Measurements from ENCODE around the gene MRPL11. TPM values are rescaled to one million over a fixed set of nuclear protein-coding genes. Genes with fewer than 3 reads are reported as not detected.

MRPL11 gene
- total and polyA plus RNA-seq, 2 of the 13 experiments (the other 11 are each of a cell fraction or from before 2014, with no cell fraction given) = 72.9 to 176 TPM

- WGBS (ENCODE audit: low lambda C conversion rate) = 47% methylated on average over 12 of the region's 30 CpGs
Measured at GRCh38 chr11:66419825-66420224, 18.8 kb downstream of the MRPL11 start.

More at GRCh38 chr11:66419825-66420224, 18.8 kb downstream of the MRPL11 start:
- FAIRE-seq (no peak), DNase-seq (ENCODE audit: low spot score) (no peak), ATAC-seq (no peak)
- Histone ChIP-seq H3K4me2 (ENCODE audit: low read depth, low read length) (no peak overlapping the region), H3K27me3 (ENCODE audit: control insufficient read depth in 1 of 2, insufficient read depth in 2 of 2, low read length in 2 of 2) (peaks cover 0 to 8% of the 10 kb centered on the region in 2 experiments; a peak in 1 of 5 replicates), H3K79me2 (ENCODE audit: insufficient read depth, low read length) (no peaks in the 10 kb centered on the region), H4K20me1 (ENCODE audit: insufficient read depth, low read length) (peaks cover 17% of the 10 kb centered on the region; the same call in 1 of the 2 replicates), H3K9me3 (ENCODE audit: low read length) (no peaks in the 10 kb centered on the region), H3K4me1 (ENCODE audit: insufficient read depth, low read length) (no peaks in the 10 kb centered on the region), H3K9ac (ENCODE audit: insufficient read depth, low read depth, low read length) (no peak overlapping the region), H3K36me3 (replicated peaks in 1 of 2; ENCODE audit: control insufficient read depth in 1 of 2, insufficient read depth in 2 of 2, low read length in 2 of 2) (no peaks in the 10 kb centered on the region), H2AFZ (ENCODE audit: low read length) (no peak overlapping the region), H3K27ac (ENCODE audit: extremely low read length, insufficient read depth, low read length) (no peak overlapping the region), H3K4me3 (replicated peaks in 1 of 3; ENCODE audit: insufficient read depth in 1 of 3, low read depth in 2 of 3, low read length in 3 of 3) (no peak overlapping the region)
- ChIA-PET CTCF (ENCODE audit: low intra/inter-chr PET ratio, low total read pairs) (no interaction called here), POLR2A (no interaction called here)
- no TSS peak for BruUV-seq (replicated peaks)
- in situ Hi-C loops (cut with HindIII; ENCODE audit: extremely low pct_ligation_motif_present, low pct_unique_long_range_greater_than_20kb) (loop anchor here (25.0 kb wide), 1 partner anchor 417 kb away; the partner anchor contains the start of gene RCE1), intact Hi-C loops (cut with micrococcal nuclease; ENCODE audit: unreplicated experiment) (no loop called here)
- TF ChIP-seq ZNF639 (CRISPR knock-in tag; conservative IDR thresholded peaks at IDR 0.05) (no peak), ZKSCAN1 (IDR thresholded peaks at IDR 0.05; ENCODE audit: low read length) (no peak), FOXK2 (IDR thresholded peaks at IDR 0.05) (no peak), BCLAF1 (IDR thresholded peaks at IDR 0.05) (no peak), ZBTB4 (CRISPR knock-in tag; IDR thresholded peaks at IDR 0.05; ENCODE audit: borderline replicate concordance) (no peak), ZNF605 (CRISPR knock-in tag; IDR thresholded peaks at IDR 0.05) (no peak), ZNF746 (CRISPR knock-in tag; IDR thresholded peaks at IDR 0.05) (no peak), NCOA1 (CRISPR knock-in tag; IDR thresholded peaks at IDR 0.05) (no peak)

Measured in HepG2 (cell line).